ENCODE results near the gene RPS6KA1.

DNA sequence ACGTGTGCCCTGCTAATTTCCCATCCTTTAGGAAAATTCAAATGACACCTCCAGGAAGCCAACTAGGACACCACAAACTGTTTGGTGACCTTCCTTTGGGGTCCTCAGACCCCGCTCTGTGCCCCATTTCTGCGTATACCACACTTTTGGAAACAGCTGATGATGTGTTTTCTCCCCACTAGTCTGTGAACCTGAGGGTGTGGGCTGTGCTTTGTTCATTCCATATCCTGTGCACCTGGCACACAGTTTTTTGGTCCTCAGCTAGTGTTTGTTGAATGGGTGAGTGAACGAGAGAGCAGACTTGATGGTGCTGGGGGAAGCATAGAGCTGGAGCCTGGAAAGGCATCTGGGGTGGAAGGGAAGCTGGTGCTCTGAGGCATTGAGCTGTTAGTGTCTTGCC is 48.6 kb downstream of the RPS6KA1 start:
- TF ChIP-seq REST (IDR thresholded peaks at IDR 0.05; ENCODE audit: borderline replicate concordance): no peak
- no peak for TF ChIP-seq REST (CRISPR knock-in tag; IDR thresholded peaks at IDR 0.05; ENCODE audit: low read depth)
- no peak for TF ChIP-seq ZNF274 (IDR thresholded peaks at IDR 0.05; ENCODE audit: borderline replicate concordance, low read depth, low read length)
- TF ChIP-seq HNRNPUL1 (IDR thresholded peaks at IDR 0.05; ENCODE audit: low read length): no peak
- TF ChIP-seq ZNF224 (CRISPR knock-in tag; IDR thresholded peaks at IDR 0.05): no peak
